ENCODE measurements around the gene ATP2C1.

DNA sequence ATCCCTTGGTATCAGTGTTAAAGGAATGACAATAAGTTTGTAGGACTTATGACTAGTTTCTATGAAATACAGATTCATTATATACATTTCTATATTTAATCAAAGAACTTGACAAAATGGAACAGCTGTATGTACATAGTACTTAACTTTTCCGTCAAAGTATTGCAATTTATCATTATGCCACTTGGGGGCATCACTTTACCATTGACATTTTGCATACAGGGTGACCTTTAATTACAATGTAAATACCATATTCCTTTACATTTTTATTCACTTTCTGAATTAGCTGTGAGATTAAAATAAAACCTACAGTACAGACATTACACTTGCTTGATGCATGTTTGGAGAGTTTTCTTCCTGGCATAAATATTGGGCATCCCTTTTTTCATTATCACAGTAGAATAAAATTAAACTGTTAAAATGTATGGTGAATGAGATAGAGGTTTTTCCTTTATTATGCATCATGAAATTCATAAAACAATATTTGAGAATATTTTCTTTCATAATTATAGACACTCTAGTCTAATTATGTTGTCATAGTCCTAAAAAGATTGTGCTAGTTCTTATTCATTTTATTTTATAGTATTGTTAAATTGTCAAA lies 139.7 kb downstream of the ATP2C1 start:
- TF ChIP-seq, protein P1, sequence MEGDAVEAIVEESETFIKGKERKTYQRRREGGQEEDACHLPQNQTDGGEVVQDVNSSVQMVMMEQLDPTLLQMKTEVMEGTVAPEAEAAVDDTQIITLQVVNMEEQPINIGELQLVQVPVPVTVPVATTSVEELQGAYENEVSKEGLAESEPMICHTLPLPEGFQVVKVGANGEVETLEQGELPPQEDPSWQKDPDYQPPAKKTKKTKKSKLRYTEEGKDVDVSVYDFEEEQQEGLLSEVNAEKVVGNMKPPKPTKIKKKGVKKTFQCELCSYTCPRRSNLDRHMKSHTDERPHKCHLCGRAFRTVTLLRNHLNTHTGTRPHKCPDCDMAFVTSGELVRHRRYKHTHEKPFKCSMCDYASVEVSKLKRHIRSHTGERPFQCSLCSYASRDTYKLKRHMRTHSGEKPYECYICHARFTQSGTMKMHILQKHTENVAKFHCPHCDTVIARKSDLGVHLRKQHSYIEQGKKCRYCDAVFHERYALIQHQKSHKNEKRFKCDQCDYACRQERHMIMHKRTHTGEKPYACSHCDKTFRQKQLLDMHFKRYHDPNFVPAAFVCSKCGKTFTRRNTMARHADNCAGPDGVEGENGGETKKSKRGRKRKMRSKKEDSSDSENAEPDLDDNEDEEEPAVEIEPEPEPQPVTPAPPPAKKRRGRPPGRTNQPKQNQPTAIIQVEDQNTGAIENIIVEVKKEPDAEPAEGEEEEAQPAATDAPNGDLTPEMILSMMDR (IDR thresholded peaks at IDR 0.05; ENCODE audit: insufficient read depth, low read length, poor library complexity, severe bottlenecking) = peak; percentile 60
- no peak for TF ChIP-seq EZH2phosphoT487 (conservative IDR thresholded peaks at IDR 0.05; ENCODE audit: low read length)

Measured in SU-DHL-6 (cell line).